Measurements from ENCODE around the gene GPX1. TPM values are rescaled to one million over a fixed set of nuclear protein-coding genes. Genes with fewer than 3 reads are reported as not detected.
"Not testable (repeated sequence)": the region's sequence is repeated elsewhere in the genome, so short reads cannot be mapped to it uniquely, and the experiment has no call there.

GPX1 gene
- total RNA-seq, 4 donors from 2014 or later = 217 to 359 (median 310) TPM

- Histone ChIP-seq H3K4me1 (no peaks in the 10 kb centered on the region), H3K9me3 (no peaks in the 10 kb centered on the region), H3K36me3 (peaks cover 0 to 100% (median 35%) of the 10 kb centered on the region in 3 donors), H3K4me3 (no peak overlapping the region), H3K27ac (no peak overlapping the region), H3K27me3 (no peaks in the 10 kb centered on the region)
- 79 to 80% methylated on average over 4 of the region's 4 CpGs for WGBS, 2 donors
- TF ChIP-seq POLR2A (IDR thresholded peaks at IDR 0.05) = no peak
- TF ChIP-seq CTCF (IDR thresholded peaks at IDR 0.05) = no peak
- TF ChIP-seq EP300 (IDR thresholded peaks at IDR 0.05) = no peak
- DNase-seq (ENCODE audit: low spot score in 2 of 2) = no peak
Observed at GRCh38 chr3:49329186-49329585, 29.0 kb downstream of the GPX1 start.

- WGBS, 2 donors = 76 to 88% methylated on average over 2 of the region's 2 CpGs
- not testable (repeated sequence) for H3K27me3 ChIP-seq; H3K4me3 ChIP-seq; DNase-seq (ENCODE audit: low spot score in 2 of 2); H3K9me3 ChIP-seq; H3K4me1 ChIP-seq; H3K27ac ChIP-seq
- H3K36me3 ChIP-seq = peaks cover 0 to 100% (median 43%) of the 10 kb centered on the region in 3 donors
Observed at GRCh38 chr3:49328350-49328749, 29.8 kb downstream of the GPX1 start.

- no peak for DNase-seq (ENCODE audit: low spot score in 2 of 2)
- no peaks in the 10 kb centered on the region for H3K27me3 ChIP-seq
- no peaks in the 10 kb centered on the region for H3K9me3 ChIP-seq
- H3K4me3 ChIP-seq = no peak overlapping the region
- no peaks in the 10 kb centered on the region for H3K4me1 ChIP-seq
- no peak overlapping the region for H3K27ac ChIP-seq
- 82% methylated on average over 7 of the region's 7 CpGs for WGBS, 2 donors
- TF ChIP-seq POLR2A (IDR thresholded peaks at IDR 0.05) (no peak), EP300 (IDR thresholded peaks at IDR 0.05) (no peak), CTCF (IDR thresholded peaks at IDR 0.05) (no peak)
- H3K36me3 ChIP-seq = peaks cover 0 to 100% (median 43%) of the 10 kb centered on the region in 3 donors
Observed at GRCh38 chr3:49327485-49327884, 30.7 kb downstream of the GPX1 start.

- Histone ChIP-seq H3K36me3 (peaks cover 0 to 100% (median 45%) of the 10 kb centered on the region in 3 donors), H3K4me1 (no peaks in the 10 kb centered on the region), H3K27me3 (no peaks in the 10 kb centered on the region), H3K4me3 (no peak overlapping the region), H3K27ac (no peak overlapping the region), H3K9me3 (no peaks in the 10 kb centered on the region)
- no peak for TF ChIP-seq EP300 (IDR thresholded peaks at IDR 0.05)
- no peak for TF ChIP-seq CTCF (IDR thresholded peaks at IDR 0.05)
- no peak for TF ChIP-seq POLR2A (IDR thresholded peaks at IDR 0.05)
- DNase-seq (ENCODE audit: low spot score in 2 of 2) = no peak
- 97 to 98% methylated on average over 7 of the region's 7 CpGs for whole genome bisulfite sequencing, 2 donors
Observed at GRCh38 chr3:49324768-49325167, 33.4 kb downstream of the GPX1 start.

GRCh38 chr3:49316696-49317457 lies 41.3 kb downstream of the GPX1 start:
- WGBS, 2 donors = 96 to 99% methylated on average over 13 to 16 of the region's 16 CpGs
- no peak overlapping the region for H3K27ac ChIP-seq
- no peak overlapping the region for H3K4me3 ChIP-seq
- no peaks in the 10 kb centered on the region for H3K27me3 ChIP-seq
- no peaks in the 10 kb centered on the region for H3K9me3 ChIP-seq
- H3K4me1 ChIP-seq = no peaks in the 10 kb centered on the region
- H3K36me3 ChIP-seq = peaks cover 0 to 93% (median 16%) of the 10 kb centered on the region in 3 donors
- no peak for DNase-seq (ENCODE audit: low spot score in 2 of 2)
- TF ChIP-seq POLR2A (IDR thresholded peaks at IDR 0.05) (no peak), CTCF (IDR thresholded peaks at IDR 0.05) (no peak), EP300 (IDR thresholded peaks at IDR 0.05) (no peak)

Data from tibial nerve (tissue), 4 donors.